ENCODE data around the gene LSM7.

Gene LSM7

GRCh38 chr19:2319551-2319950, 8.8 kb downstream of the LSM7 start:
- Mint-ChIP-seq H3K4me3 (no peak overlapping the region), H3K27me3 (ENCODE audit: low read depth, poor library complexity) (peaks cover 23% of the 10 kb centered on the region), H3K9me3 (peaks cover 15% of the 10 kb centered on the region), H3K36me3 (ENCODE audit: low read depth) (peaks cover 5% of the 10 kb centered on the region), H3K27ac (no peak overlapping the region), H3K4me1 (peaks cover 39% of the 10 kb centered on the region)
- TF ChIP-seq CTCF (IDR thresholded peaks at IDR 0.05): no peak
- no peak for DNase-seq

DNA sequence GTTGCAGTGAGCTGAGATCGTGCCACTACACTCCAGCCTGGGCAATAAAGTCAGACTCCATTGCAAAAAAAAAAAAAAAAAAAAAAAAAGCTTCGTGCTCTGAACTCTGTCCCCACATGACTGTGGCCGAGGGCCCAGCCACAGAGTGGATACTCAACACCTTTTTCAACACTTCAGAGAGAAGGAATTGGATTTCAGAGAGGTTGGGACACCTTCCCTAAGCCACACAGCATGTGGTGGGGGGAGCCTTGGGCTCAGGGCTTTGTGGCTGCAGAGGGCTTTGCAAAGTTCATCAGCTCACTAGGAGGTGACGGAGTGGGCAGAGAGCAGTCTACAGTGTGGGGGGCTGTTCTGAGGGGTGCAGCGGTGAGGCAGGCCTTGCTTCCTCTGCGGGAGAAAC, 9.5 kb downstream of the LSM7 start:
- Mint-ChIP-seq H3K4me3 (no peak overlapping the region), H3K9me3 (peaks cover 22% of the 10 kb centered on the region), H3K27ac (no peak overlapping the region), H3K27me3 (ENCODE audit: low read depth, poor library complexity) (peaks cover 29% of the 10 kb centered on the region), H3K4me1 (peaks cover 32% of the 10 kb centered on the region), H3K36me3 (ENCODE audit: low read depth) (peaks cover 5% of the 10 kb centered on the region)
- no peak for TF ChIP-seq CTCF (IDR thresholded peaks at IDR 0.05)
- no peak for DNase-seq

DNA sequence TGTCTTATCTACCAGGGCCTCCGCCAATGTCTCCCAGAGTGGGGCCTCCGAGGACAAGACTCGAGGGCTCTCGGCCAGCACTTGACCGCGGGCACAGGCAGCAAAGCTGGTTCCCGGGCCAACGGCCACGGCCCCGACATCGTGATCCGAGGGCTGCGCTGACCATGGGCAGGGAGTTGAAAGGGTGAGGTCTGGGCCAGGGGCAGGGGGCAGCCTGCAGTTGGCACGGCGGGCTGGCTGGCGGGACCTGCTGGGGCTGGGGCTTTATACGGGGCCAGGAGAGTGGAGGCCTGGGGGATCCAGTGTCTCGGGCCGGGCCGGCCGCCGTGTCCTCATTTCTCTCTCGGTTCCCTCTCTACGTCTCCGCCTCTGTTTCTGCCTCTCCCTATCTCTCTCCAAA, 10.6 kb downstream of the LSM7 start:
- H3K4me1 Mint-ChIP-seq: peaks cover 28% of the 10 kb centered on the region
- peaks cover 41% of the 10 kb centered on the region for H3K27me3 Mint-ChIP-seq (ENCODE audit: low read depth, poor library complexity)
- no peak overlapping the region for H3K27ac Mint-ChIP-seq

GRCh38 chr19:2317300-2317699, 11.1 kb downstream of the LSM7 start:
- H3K36me3 Mint-ChIP-seq (ENCODE audit: low read depth): peaks cover 5% of the 10 kb centered on the region
- H3K4me3 Mint-ChIP-seq: no peak overlapping the region
- H3K4me1 Mint-ChIP-seq: peaks cover 28% of the 10 kb centered on the region
- no peak for DNase-seq
- no peak overlapping the region for H3K27ac Mint-ChIP-seq
- peaks cover 30% of the 10 kb centered on the region for H3K9me3 Mint-ChIP-seq
- no peak for TF ChIP-seq CTCF (IDR thresholded peaks at IDR 0.05)
- peaks cover 46% of the 10 kb centered on the region for H3K27me3 Mint-ChIP-seq (ENCODE audit: low read depth, poor library complexity)

More for the DNA sequence above, 10.6 kb downstream of the LSM7 start:
- no peak for DNase-seq
- peaks cover 5% of the 10 kb centered on the region for H3K36me3 Mint-ChIP-seq (ENCODE audit: low read depth)
- H3K4me3 Mint-ChIP-seq: no peak overlapping the region
- no peak for TF ChIP-seq CTCF (IDR thresholded peaks at IDR 0.05)
- H3K9me3 Mint-ChIP-seq: peaks cover 30% of the 10 kb centered on the region

DNA sequence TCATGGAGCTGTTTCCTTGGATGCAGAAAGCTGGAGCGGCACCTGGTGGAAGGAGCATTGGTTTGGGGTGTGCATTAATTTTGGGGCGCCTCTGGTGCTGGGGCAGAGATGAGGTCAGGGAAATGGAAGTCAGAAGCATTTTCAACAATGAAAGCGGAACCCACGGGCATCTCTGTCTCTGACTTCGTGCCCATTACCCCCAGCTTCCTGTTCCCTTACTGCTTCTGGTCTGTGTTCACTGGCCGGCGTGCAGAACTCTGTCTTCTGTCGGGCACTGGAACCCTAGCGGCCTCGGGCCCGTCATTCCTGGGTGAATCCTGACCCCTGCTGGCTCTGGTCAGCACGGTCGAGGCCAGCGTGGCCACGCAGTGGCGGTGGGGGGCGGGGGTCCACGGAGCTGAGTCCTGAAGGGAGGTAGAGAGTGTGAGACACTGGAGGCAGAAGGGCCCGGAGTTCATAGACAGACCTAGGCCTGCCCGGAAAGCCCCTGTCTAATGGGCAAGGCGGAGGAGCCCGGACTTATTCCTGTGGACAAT, 12.5 kb downstream of the LSM7 start:
- Mint-ChIP-seq H3K4me1 (peaks cover 28% of the 10 kb centered on the region), H3K27me3 (ENCODE audit: low read depth, poor library complexity) (peaks cover 58% of the 10 kb centered on the region), H3K36me3 (ENCODE audit: low read depth) (peaks cover 5% of the 10 kb centered on the region), H3K9me3 (peaks cover 30% of the 10 kb centered on the region), H3K27ac (peak overlapping the region; percentile 68), H3K4me3 (peak overlapping the region; percentile 15)
- DNase-seq: peak; percentile 78
- peak; percentile 57 for TF ChIP-seq CTCF (IDR thresholded peaks at IDR 0.05)

GRCh38 chr19:2315121-2315817, 13.1 kb downstream of the LSM7 start:
- no peak for DNase-seq
- no peak overlapping the region for H3K27ac Mint-ChIP-seq
- H3K4me1 Mint-ChIP-seq: peaks cover 28% of the 10 kb centered on the region
- TF ChIP-seq CTCF (IDR thresholded peaks at IDR 0.05): no peak
- no peak overlapping the region for H3K4me3 Mint-ChIP-seq
- H3K27me3 Mint-ChIP-seq (ENCODE audit: low read depth, poor library complexity): peaks cover 63% of the 10 kb centered on the region
- peaks cover 30% of the 10 kb centered on the region for H3K9me3 Mint-ChIP-seq
- H3K36me3 Mint-ChIP-seq (ENCODE audit: low read depth): peaks cover 5% of the 10 kb centered on the region

Measured in nephron progenitor cell (in vitro differentiated cells).